Measurements from ENCODE around the gene CHMP4A. TPM values are rescaled to one million over a fixed set of nuclear protein-coding genes. Genes with fewer than 3 reads are reported as not detected.

Gene CHMP4A
- total and polyA plus RNA-seq, 9 of the 15 experiments (the other 6 are each of a cell fraction or from before 2014, with no cell fraction given) = 28.8 to 104 (median 52.7) TPM

DNA sequence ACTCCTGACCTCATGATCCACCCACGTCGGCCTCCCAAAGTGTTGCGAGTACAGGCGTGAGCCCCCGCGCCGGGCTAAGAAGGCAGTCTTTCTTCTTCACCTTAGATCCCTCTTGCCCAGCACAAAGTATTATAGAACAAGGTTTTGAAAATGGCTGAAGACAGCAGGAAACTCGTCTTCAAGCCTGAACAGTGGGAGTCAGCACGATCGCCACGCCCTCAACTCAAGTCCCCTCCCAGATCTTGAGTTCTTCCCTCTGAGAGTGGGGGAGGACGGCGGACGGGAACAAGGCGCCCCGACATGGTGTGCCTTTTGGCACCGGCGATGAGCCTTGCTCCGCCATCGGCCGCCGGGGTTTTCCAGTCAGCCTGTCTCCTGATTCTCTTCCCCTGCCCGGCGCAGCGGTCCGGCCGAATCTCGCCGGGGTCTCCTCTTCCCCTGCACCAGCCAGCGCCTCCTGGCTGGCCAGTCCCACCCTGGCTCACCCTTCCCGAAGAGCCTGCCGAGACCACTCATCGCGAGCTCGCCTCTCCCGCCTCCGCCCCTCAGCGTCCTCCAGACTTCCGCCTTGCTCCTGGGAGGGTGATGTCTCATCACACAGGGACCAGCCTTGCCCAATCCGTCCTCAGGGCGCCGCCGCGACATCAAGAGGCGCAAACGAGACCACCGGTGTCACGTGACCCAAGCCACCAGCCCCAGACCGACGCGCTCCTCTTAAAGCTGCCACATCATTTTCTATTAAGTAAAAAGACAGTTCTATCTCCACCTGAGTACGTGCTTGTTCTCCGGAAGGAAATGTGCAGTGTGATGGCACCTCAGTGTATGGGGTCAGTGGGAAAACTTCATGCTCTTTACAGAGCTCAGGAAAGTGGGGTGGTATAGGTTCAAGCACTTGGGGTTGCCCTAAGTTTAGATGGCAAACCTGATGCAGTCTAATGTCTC is at the start of gene CHMP4A (continued):
- TF ChIP-seq NFYB (IDR thresholded peaks at IDR 0.05; ENCODE audit: extremely low read depth, insufficient read length) = peak; percentile 71
- 0 out of 2 replicates have a peak, but pooled peaks have one; percentile 16 for TF ChIP-seq HMG20B (CRISPR knock-in tag; IDR thresholded peaks at IDR 0.05)
- TF ChIP-seq NR2F6 (CRISPR knock-in tag; IDR thresholded peaks at IDR 0.05) = peak; percentile 52; the same call in 1 of the 2 replicates
- peak; percentile 84 to 90 for TF ChIP-seq FOXK2 (conservative IDR thresholded peaks at IDR 0.05 in 1 of 2, IDR thresholded peaks at IDR 0.05 in 1 of 2; ENCODE audit: low read depth in 2 of 2)
- TF ChIP-seq, protein P1, sequence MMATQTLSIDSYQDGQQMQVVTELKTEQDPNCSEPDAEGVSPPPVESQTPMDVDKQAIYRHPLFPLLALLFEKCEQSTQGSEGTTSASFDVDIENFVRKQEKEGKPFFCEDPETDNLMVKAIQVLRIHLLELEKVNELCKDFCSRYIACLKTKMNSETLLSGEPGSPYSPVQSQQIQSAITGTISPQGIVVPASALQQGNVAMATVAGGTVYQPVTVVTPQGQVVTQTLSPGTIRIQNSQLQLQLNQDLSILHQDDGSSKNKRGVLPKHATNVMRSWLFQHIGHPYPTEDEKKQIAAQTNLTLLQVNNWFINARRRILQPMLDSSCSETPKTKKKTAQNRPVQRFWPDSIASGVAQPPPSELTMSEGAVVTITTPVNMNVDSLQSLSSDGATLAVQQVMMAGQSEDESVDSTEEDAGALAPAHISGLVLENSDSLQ (IDR thresholded peaks at IDR 0.05) = peak; percentile 54; the same call in 1 of the 2 replicates
- TF ChIP-seq MBD2 (IDR thresholded peaks at IDR 0.05; ENCODE audit: borderline replicate concordance, low read depth) = peak; percentile 87
- no peak for TF ChIP-seq NCOA4 (IDR thresholded peaks at IDR 0.05; ENCODE audit: partially characterized antibody)
- no peak for TF ChIP-seq GTF2B (IDR thresholded peaks at IDR 0.05; ENCODE audit: extremely low read depth, insufficient read length)
- TF ChIP-seq BRD9 (IDR thresholded peaks at IDR 0.05; ENCODE audit: low read depth, partially characterized antibody) = peak; percentile 47
- TF ChIP-seq MAZ (CRISPR knock-in tag; conservative IDR thresholded peaks at IDR 0.05 in 1 of 2, IDR thresholded peaks at IDR 0.05 in 1 of 2) = peak; percentile 33 to 85; a peak in 2 of 4 replicates
- TF ChIP-seq, protein P2, sequence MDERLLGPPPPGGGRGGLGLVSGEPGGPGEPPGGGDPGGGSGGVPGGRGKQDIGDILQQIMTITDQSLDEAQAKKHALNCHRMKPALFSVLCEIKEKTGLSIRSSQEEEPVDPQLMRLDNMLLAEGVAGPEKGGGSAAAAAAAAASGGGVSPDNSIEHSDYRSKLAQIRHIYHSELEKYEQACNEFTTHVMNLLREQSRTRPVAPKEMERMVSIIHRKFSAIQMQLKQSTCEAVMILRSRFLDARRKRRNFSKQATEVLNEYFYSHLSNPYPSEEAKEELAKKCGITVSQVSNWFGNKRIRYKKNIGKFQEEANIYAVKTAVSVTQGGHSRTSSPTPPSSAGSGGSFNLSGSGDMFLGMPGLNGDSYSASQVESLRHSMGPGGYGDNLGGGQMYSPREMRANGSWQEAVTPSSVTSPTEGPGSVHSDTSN (CRISPR knock-in tag; IDR thresholded peaks at IDR 0.05; ENCODE audit: low read depth) = no peak
- TF ChIP-seq, protein P2 (tag; conservative IDR thresholded peaks at IDR 0.05; ENCODE audit: low read depth) = no peak
- peak in 1 of 2 experiments; percentile 88; a peak in 2 of 4 replicates for TF ChIP-seq HDAC1 (IDR thresholded peaks at IDR 0.05)
- TF ChIP-seq BHLHE40 (IDR thresholded peaks at IDR 0.05; ENCODE audit: low read length) = peak; percentile 96
- no peak for TF ChIP-seq TAF7 (tag; IDR thresholded peaks at IDR 0.05)
- TF ChIP-seq, protein P3, sequence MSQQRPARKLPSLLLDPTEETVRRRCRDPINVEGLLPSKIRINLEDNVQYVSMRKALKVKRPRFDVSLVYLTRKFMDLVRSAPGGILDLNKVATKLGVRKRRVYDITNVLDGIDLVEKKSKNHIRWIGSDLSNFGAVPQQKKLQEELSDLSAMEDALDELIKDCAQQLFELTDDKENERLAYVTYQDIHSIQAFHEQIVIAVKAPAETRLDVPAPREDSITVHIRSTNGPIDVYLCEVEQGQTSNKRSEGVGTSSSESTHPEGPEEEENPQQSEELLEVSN (IDR thresholded peaks at IDR 0.05; ENCODE audit: borderline replicate concordance in 1 of 2, extremely low read depth in 1 of 2, insufficient read depth in 1 of 2, insufficient read length in 1 of 2, low read depth in 1 of 2, low read length in 1 of 2, poor library complexity in 1 of 2, severe bottlenecking in 1 of 2) = peak; percentile 14 to 53
- no peak for TF ChIP-seq ZNF584 (CRISPR knock-in tag; IDR thresholded peaks at IDR 0.05; ENCODE audit: low read depth)
- TF ChIP-seq JUND (IDR thresholded peaks at IDR 0.05; ENCODE audit: borderline replicate concordance, low read depth, low read length) = 0 out of 2 replicates have a peak, but pooled peaks have one; percentile 12
- TF ChIP-seq JUND (tag; IDR thresholded peaks at IDR 0.05; ENCODE audit: borderline replicate concordance, low read depth, low read length) = no peak; the same call in 2 of the 3 replicates

Measured in K562 (cell line).